AG10803 (cell line): ENCODE measurements around the gene CMIP.

Experiments used
- DNase-seq: peaks from one replicate; pipeline ENCODE4 v3.0.0; 2010; ENCODE audit warnings: low read depth
- H3K4me3 ChIP-seq: 2 replicates; pipeline ENCODE4 v1.5.1; 2011; ENCODE audit warnings: mild to moderate bottlenecking, low read length, control low read depth
- CTCF ChIP-seq: conservative IDR thresholded peaks from 2 replicates; pipeline ENCODE4 v1.5.1; 2011; ENCODE audit warnings: mild to moderate bottlenecking, low read length, control low read depth, inconsistent platforms

CMIP gene

GRCh38 chr16:81547194-81547938 is 102.8 kb downstream of the CMIP start:
- DNase-seq = no peak
- H3K4me3 ChIP-seq = no peak overlapping the region
- TF ChIP-seq CTCF = no peak

DNA sequence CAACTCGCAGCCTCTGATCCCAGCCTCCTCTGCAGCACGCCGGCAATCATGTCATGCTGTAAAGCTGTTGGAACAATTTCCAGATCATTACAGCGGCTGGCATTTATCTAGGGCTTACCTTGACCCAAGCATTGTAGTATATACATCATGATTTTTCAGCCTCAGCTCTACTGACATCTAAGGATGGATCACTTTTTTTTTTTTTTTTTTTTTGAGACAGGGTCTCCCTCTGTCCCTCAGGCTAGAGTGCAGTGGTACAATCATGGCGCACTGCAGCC is 103.3 kb downstream of the CMIP start:
- DNase-seq = no peak
- no peak overlapping the region for H3K4me3 ChIP-seq
- no peak for TF ChIP-seq CTCF

DNA sequence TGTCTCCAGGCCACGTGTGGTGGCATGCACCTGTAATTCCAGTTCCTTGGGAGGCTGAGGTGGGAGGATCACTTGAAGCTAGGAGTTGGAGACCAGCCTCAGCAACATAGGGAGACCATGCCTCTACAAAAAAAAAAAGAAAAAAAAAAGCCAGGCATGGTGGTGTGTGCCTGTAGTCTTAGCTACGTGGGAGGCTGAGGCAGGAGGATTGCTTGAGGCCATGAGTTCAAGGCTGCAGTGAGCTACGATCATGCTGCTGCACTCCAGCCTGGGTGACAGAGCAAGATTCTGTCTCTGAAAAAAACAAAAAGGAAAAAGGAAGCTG is 103.9 kb downstream of the CMIP start:
- H3K4me3 ChIP-seq = no peak overlapping the region
- no peak for DNase-seq
- no peak for TF ChIP-seq CTCF

- H3K4me3 ChIP-seq = no peak overlapping the region
- no peak for TF ChIP-seq CTCF
- DNase-seq = no peak
Observed at GRCh38 chr16:81548876-81549546, 104.4 kb downstream of the CMIP start.

- no peak for TF ChIP-seq CTCF
- H3K4me3 ChIP-seq = no peak overlapping the region
- DNase-seq = no peak
Observed at GRCh38 chr16:81549547-81550431, 105.2 kb downstream of the CMIP start.

DNA sequence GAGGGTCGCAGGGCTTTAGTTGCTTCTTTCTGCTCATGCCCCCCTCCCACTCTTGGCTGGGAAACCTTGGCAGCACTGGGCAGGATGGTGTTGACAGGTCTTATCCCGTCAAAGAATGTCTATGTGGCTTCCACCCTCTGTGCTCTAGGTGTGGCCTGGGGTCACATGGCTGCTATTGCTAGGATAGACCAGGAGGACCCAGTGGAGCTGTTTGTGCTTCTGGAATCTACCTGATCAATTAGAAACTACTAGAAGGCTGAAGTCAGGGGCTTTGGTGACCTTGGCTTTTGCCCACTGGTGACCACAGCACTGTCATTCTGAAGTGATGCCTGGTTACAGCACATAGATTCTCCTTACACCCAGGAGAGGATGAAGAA is 105.8 kb downstream of the CMIP start:
- H3K4me3 ChIP-seq = no peak overlapping the region
- TF ChIP-seq CTCF = no peak
- no peak for DNase-seq
